WTC11 (cell line): ENCODE data around the gene SUCLG2. TPM values are rescaled to one million over a fixed set of nuclear protein-coding genes. Genes with fewer than 3 reads are reported as not detected.

Source experiments
- ATAC-seq: fragments of 200-7000 bp; cut with Tn5 transposase; 2 replicates; pipeline ENCODE4 v1.10.0; 2021; ENCODE audit warnings: mild to moderate bottlenecking, moderate library complexity
- CTCF ChIA-PET: fragments of 300-600 bp; sonication (Branson Sonifier 250); formaldehyde crosslinking; loops from one replicate; lab custom pipeline; 2021; ENCODE audit warnings: antibody characterized with exemption; lab: Charles Lee
- POLR2A ChIA-PET: fragments of 350-600 bp; sonication (Branson Sonifier 250); formaldehyde crosslinking; loops from one replicate; lab custom pipeline; 2021; ENCODE audit warnings: antibody characterized with exemption; lab: Charles Lee
- DNase-seq: peaks from one replicate; pipeline ENCODE4 v3.0.0; 2021; ENCODE audit warnings: low spot score
- H3K27ac Mint-ChIP-seq: 2 replicates; pipeline ENCODE4 v1.8.0; 2021; ENCODE audit warnings: mixed read lengths
- H3K27me3 Mint-ChIP-seq: 2 replicates; pipeline ENCODE4 v1.8.0; 2021; ENCODE audit warnings: low read depth, mild to moderate bottlenecking, moderate library complexity, mixed read lengths
- H3K36me3 Mint-ChIP-seq: 2 replicates; pipeline ENCODE4 v1.8.0; 2021; ENCODE audit warnings: mixed read lengths
- H3K4me1 Mint-ChIP-seq: 2 replicates; pipeline ENCODE4 v1.8.0; 2022; ENCODE audit warnings: mixed read lengths
- H3K4me3 Mint-ChIP-seq: 2 replicates; pipeline ENCODE4 v1.8.0; 2021; ENCODE audit warnings: mild to moderate bottlenecking, moderate library complexity, mixed read lengths
- H3K9me3 Mint-ChIP-seq: 2 replicates; pipeline ENCODE4 v1.8.0; 2021; ENCODE audit warnings: mixed read lengths
- CBFB ChIP-seq: sonication (generic); formaldehyde crosslinking; IDR thresholded peaks from 2 replicates; pipeline ENCODE4 v1.8.1; 2022; ENCODE audit warnings: mild to moderate bottlenecking, low read depth, missing genetic modification reagents
- CDX4 ChIP-seq: fragments of 250-450 bp; sonication (Bioruptor Pico); IDR thresholded peaks from 2 replicates; pipeline ENCODE4 v1.9.0; 2021; ENCODE audit warnings: moderate library complexity, mild to moderate bottlenecking, inconsistent platforms, borderline replicate concordance
- CREM ChIP-seq: sonication (generic); formaldehyde crosslinking; IDR thresholded peaks from 2 replicates; pipeline ENCODE4 v1.8.1; 2022; ENCODE audit warnings: mild to moderate bottlenecking, missing genetic modification reagents, moderate library complexity
- E2F1 ChIP-seq: sonication (generic); formaldehyde crosslinking; IDR thresholded peaks from 2 replicates; pipeline ENCODE4 v1.8.0; 2022; ENCODE audit warnings: mild to moderate bottlenecking, missing genetic modification reagents
- GTF2I ChIP-seq: fragments of 250-450 bp; sonication (Bioruptor Pico); conservative IDR thresholded peaks from 2 replicates; pipeline ENCODE4 v1.4.0; 2021; ENCODE audit warnings: mild to moderate bottlenecking
- IRF1 ChIP-seq: sonication (generic); formaldehyde crosslinking; IDR thresholded peaks from 2 replicates; pipeline ENCODE4 v1.8.0; 2023; ENCODE audit warnings: missing genetic modification reagents
- JAZF1 ChIP-seq: fragments of 250-450 bp; sonication (Bioruptor Pico); IDR thresholded peaks from 2 replicates; pipeline ENCODE4 v1.9.0; 2021; ENCODE audit warnings: moderate library complexity, mild to moderate bottlenecking, inconsistent platforms
- MLX ChIP-seq: sonication (generic); formaldehyde crosslinking; IDR thresholded peaks from 2 replicates; pipeline ENCODE4 v1.8.1; 2023; ENCODE audit warnings: mild to moderate bottlenecking, missing genetic modification reagents, moderate library complexity
- MXD4 ChIP-seq: fragments of 250-450 bp; sonication (Bioruptor Pico); IDR thresholded peaks from 2 replicates; pipeline ENCODE4 v1.8.0; 2021; ENCODE audit warnings: mild to moderate bottlenecking, moderate library complexity, borderline replicate concordance
- PREB ChIP-seq: sonication (generic); formaldehyde crosslinking; IDR thresholded peaks from 2 replicates; pipeline ENCODE4 v1.8.1; 2022; ENCODE audit warnings: mild to moderate bottlenecking, missing genetic modification reagents, moderate library complexity, borderline replicate concordance
- RELA ChIP-seq: sonication (generic); formaldehyde crosslinking; IDR thresholded peaks from 2 replicates; pipeline ENCODE4 v1.8.1; 2022; ENCODE audit warnings: missing genetic modification reagents, mild to moderate bottlenecking, borderline replicate concordance
- SOX15 ChIP-seq: fragments of 250-450 bp; sonication (Bioruptor Pico); IDR thresholded peaks from 2 replicates; pipeline ENCODE4 v1.9.0; 2021; ENCODE audit warnings: mild to moderate bottlenecking
- STAT6 ChIP-seq: sonication (generic); formaldehyde crosslinking; conservative IDR thresholded peaks from 2 replicates; pipeline ENCODE4 v1.8.1; 2023; ENCODE audit warnings: mild to moderate bottlenecking, low read depth, missing genetic modification reagents, moderate library complexity
- TEAD4 ChIP-seq: sonication (generic); formaldehyde crosslinking; IDR thresholded peaks from 2 replicates; pipeline ENCODE4 v1.8.0; 2022; ENCODE audit warnings: mild to moderate bottlenecking, missing genetic modification reagents
- TP53 ChIP-seq: sonication (generic); formaldehyde crosslinking; IDR thresholded peaks from 2 replicates; pipeline ENCODE4 v1.8.1; 2023; ENCODE audit warnings: mild to moderate bottlenecking, missing genetic modification reagents
- USF2 ChIP-seq: sonication (generic); formaldehyde crosslinking; IDR thresholded peaks from 2 replicates; pipeline ENCODE4 v1.8.1; 2023; ENCODE audit warnings: mild to moderate bottlenecking, missing genetic modification reagents, moderate library complexity
- ZMAT4 ChIP-seq: fragments of 250-450 bp; sonication (Bioruptor Pico); IDR thresholded peaks from 2 replicates; pipeline ENCODE4 v1.9.0; 2021; ENCODE audit warnings: mild to moderate bottlenecking
- ZNF281 ChIP-seq: sonication (generic); formaldehyde crosslinking; IDR thresholded peaks from 2 replicates; pipeline ENCODE4 v1.8.0; 2023; ENCODE audit warnings: mild to moderate bottlenecking, missing genetic modification reagents
- ZNF396 ChIP-seq: fragments of 250-450 bp; sonication (Bioruptor Pico); IDR thresholded peaks from 2 replicates; pipeline ENCODE4 v1.8.0; 2021; ENCODE audit warnings: mild to moderate bottlenecking, moderate library complexity, borderline replicate concordance
- ZNF416 ChIP-seq: fragments of 250-450 bp; sonication (Bioruptor Pico); IDR thresholded peaks from 2 replicates; pipeline ENCODE4 v1.9.0; 2021; ENCODE audit warnings: mild to moderate bottlenecking, inconsistent platforms
- ZNF671 ChIP-seq: fragments of 250-450 bp; sonication (Bioruptor Pico); IDR thresholded peaks from 2 replicates; pipeline ENCODE4 v1.8.0; 2021; ENCODE audit warnings: mild to moderate bottlenecking
- total RNA-seq: library from RNA; stranded (reverse); gene quantifications from 3 replicates; pipeline ENCODE4 v1.2.3, GENCODE V29; 2021

The SUCLG2 gene
- total RNA-seq, 1 experiment from 2014 or later, result 39.7 TPM

GRCh38 chr3:67593761-67594234 is 60.6 kb downstream of the SUCLG2 start:
- DNase-seq, result peak; percentile 34
- H3K4me1 Mint-ChIP-seq, result 0 out of 2 replicates have a peak, but pooled peaks cover 3% of the 10 kb centered on the region
- CTCF ChIA-PET, result no interaction called here
- TF ChIP-seq PREB, result no peak
- TF ChIP-seq MXD4, result no peak
- TF ChIP-seq CDX4, result no peak
- TF ChIP-seq TEAD4 (CRISPR knock-in tag), result no peak
- TF ChIP-seq, all 79 proteins: peak for 0
- H3K27me3 Mint-ChIP-seq, result no peaks in the 10 kb centered on the region
- H3K36me3 Mint-ChIP-seq, result peaks cover 20% of the 10 kb centered on the region
- H3K27ac Mint-ChIP-seq, result no peak overlapping the region
- peak; percentile 90 for ATAC-seq
- H3K9me3 Mint-ChIP-seq, result peaks cover 5% of the 10 kb centered on the region
- no peak overlapping the region for H3K4me3 Mint-ChIP-seq
- POLR2A ChIA-PET, result no interaction called here

GRCh38 chr3:67592057-67592456 is 62.4 kb downstream of the SUCLG2 start:
- ATAC-seq (no peak), DNase-seq (no peak)
- no peak overlapping the region for H3K4me3 Mint-ChIP-seq
- CTCF ChIA-PET, result no interaction called here
- no peaks in the 10 kb centered on the region for H3K27me3 Mint-ChIP-seq
- no peak overlapping the region; the same call in 1 of the 2 replicates for H3K27ac Mint-ChIP-seq
- POLR2A ChIA-PET, result no interaction called here
- peaks cover 15% of the 10 kb centered on the region for H3K36me3 Mint-ChIP-seq
- H3K9me3 Mint-ChIP-seq, result peaks cover 5% of the 10 kb centered on the region
- TF ChIP-seq CREM (no peak), CBFB (CRISPR knock-in tag) (no peak), TP53 (no peak), ZNF671 (CRISPR knock-in tag) (no peak), GTF2I (no peak), SOX15 (no peak), RELA (CRISPR knock-in tag) (no peak), E2F1 (CRISPR knock-in tag) (no peak), MXD4 (no peak), STAT6 (CRISPR knock-in tag) (no peak), CDX4 (no peak), ZNF396 (CRISPR knock-in tag) (no peak), MLX (CRISPR knock-in tag) (no peak), JAZF1 (CRISPR knock-in tag) (no peak), ZNF281 (CRISPR knock-in tag) (no peak), USF2 (CRISPR knock-in tag) (no peak), IRF1 (CRISPR knock-in tag) (no peak), ZNF416 (no peak), ZMAT4 (CRISPR knock-in tag) (no peak)
- 0 out of 2 replicates have a peak, but pooled peaks cover 3% of the 10 kb centered on the region for H3K4me1 Mint-ChIP-seq
